GM12878 (cell line): ENCODE data around the gene ACYP2. TPM values are rescaled to one million over a fixed set of nuclear protein-coding genes. Genes with fewer than 3 reads are reported as not detected.

Experiments
- ATAC-seq: fragments of 200-7000 bp; cut with Tn5 transposase; 3 replicates; pipeline ENCODE4 v1.9.1; 2020; ENCODE audit warnings: mild to moderate bottlenecking, moderate library complexity
- BruUV-seq: library from RNA; stranded (reverse); fragments of 400-500 nt; replicated peaks from 2 replicates; lab custom pipeline; 2021; lab: Mats Ljungman, UMichigan
- CTCF ChIA-PET: fragments of 300-600 bp; sonication (Branson Sonifier 250); formaldehyde crosslinking; extraction: SDS; loops from one replicate; lab custom pipeline; 2021; ENCODE audit warnings: inconsistent platforms; lab: Yijun Ruan, JAX
- POLR2A ChIA-PET: fragments of 350-600 bp; formaldehyde crosslinking; extraction: SDS; loops from one replicate; lab custom pipeline; 2021; ENCODE audit warnings: inconsistent platforms; lab: Charles Lee
- RAD21 ChIA-PET: fragments of 300-600 bp; sonication (Branson Sonifier 250); formaldehyde crosslinking; loops from one replicate; lab custom pipeline; 2023; ENCODE audit warnings: antibody characterized with exemption; ENCODE audit not compliant: unreplicated experiment; lab: Charles Lee
- SMC1A ChIA-PET: fragments of 300-600 bp; sonication (Branson Sonifier 250); formaldehyde crosslinking; loops from one replicate; lab custom pipeline; 2023; ENCODE audit not compliant: unreplicated experiment, uncharacterized antibody; lab: Charles Lee
- DNase-seq: peaks from one replicate; pipeline ENCODE4 v3.0.0-alpha.2; 2011; ENCODE audit warnings: low read depth, low spot score
- FAIRE-seq: peaks from 3 replicates; lab custom pipeline; 2011; peaks lifted over from hg19 to GRCh38; lab: Jason Lieb, UNC
- H2AFZ ChIP-seq: 2 replicates; pipeline ENCODE4 v1.6.0; 2011; ENCODE audit warnings: low read depth, low read length, control low read depth; ENCODE audit not compliant: control insufficient read depth
- H3K27ac ChIP-seq: 2 replicates; pipeline ENCODE4 v1.5.1; 2011; ENCODE audit warnings: control low read depth; ENCODE audit not compliant: control insufficient read depth, insufficient read depth
- H3K27me3 ChIP-seq, 2 experiments: replicated peaks in 1 of 2; 2 replicates each; pipeline versions ENCODE4 v1.6.0 to v1.6.1; 2011; ENCODE audit warnings: low read length in 1 of 2; ENCODE audit not compliant: control insufficient read depth in 2 of 2, insufficient read depth in 2 of 2
- H3K36me3 ChIP-seq, 2 experiments: 2 replicates each; pipeline ENCODE4 v1.5.1; 2011; ENCODE audit warnings: low read length in 1 of 2; ENCODE audit not compliant: control insufficient read depth in 2 of 2, insufficient read depth in 2 of 2
- H3K4me1 ChIP-seq: 2 replicates; pipeline ENCODE4 v1.6.1; 2011; ENCODE audit warnings: mild to moderate bottlenecking, low read length, moderate library complexity, mixed read lengths; ENCODE audit not compliant: control insufficient read depth, insufficient read depth
- H3K4me2 ChIP-seq: 2 replicates; pipeline ENCODE4 v1.6.0; 2011; ENCODE audit warnings: control low read depth; ENCODE audit not compliant: control insufficient read depth, insufficient read depth
- H3K4me3 ChIP-seq: fragments of 200-600 bp; sonication (generic); 2 replicates; pipeline ENCODE4 v1.5.1; 2016
- H3K79me2 ChIP-seq: 2 replicates; pipeline ENCODE4 v1.6.0; 2011; ENCODE audit warnings: low read length; ENCODE audit not compliant: control insufficient read depth, insufficient read depth
- H3K9ac ChIP-seq: 2 replicates; pipeline ENCODE4 v1.8.0; 2011; ENCODE audit warnings: low read length, control low read depth, mixed read lengths; ENCODE audit not compliant: control insufficient read depth, insufficient read depth
- H3K9me3 ChIP-seq: replicated peaks from 3 replicates; pipeline ENCODE4 v1.5.1; 2011; ENCODE audit warnings: mild to moderate bottlenecking, low read length; ENCODE audit not compliant: control insufficient read depth, insufficient read depth
- H4K20me1 ChIP-seq: 2 replicates; pipeline ENCODE4 v1.6.0; 2011; ENCODE audit not compliant: control insufficient read depth, insufficient read depth
- MYB ChIP-seq: fragments of 150-350 bp; IDR thresholded peaks from 2 replicates; pipeline ENCODE4 v1.6.1; 2014; ENCODE audit warnings: mild to moderate bottlenecking, low read depth, low read length, borderline replicate concordance
- RELA ChIP-seq: fragments of 450-650 bp; IDR thresholded peaks from 2 replicates; pipeline ENCODE4 v1.8.0; 2014; ENCODE audit warnings: borderline replicate concordance; ENCODE audit not compliant: partially characterized antibody
- RUNX3 ChIP-seq: IDR thresholded peaks from 2 replicates; pipeline ENCODE4 v1.6.1; 2012; ENCODE audit warnings: low read length, inconsistent platforms
- TARDBP ChIP-seq: IDR thresholded peaks from 2 replicates; pipeline ENCODE4 v1.6.1; 2016; ENCODE audit warnings: borderline replicate concordance
- USF1 ChIP-seq: IDR thresholded peaks from 2 replicates; pipeline ENCODE4 v1.6.1; 2011; ENCODE audit warnings: borderline replicate concordance, low read depth, mild to moderate bottlenecking, moderate library complexity, mixed read lengths, low read length; ENCODE audit not compliant: insufficient read depth; ENCODE audit errors: extremely low read length
- USF2 ChIP-seq: IDR thresholded peaks from 2 replicates; pipeline ENCODE4 v1.6.1; 2011; ENCODE audit warnings: low read depth, low read length, improper control_type of control experiment, borderline replicate concordance
- WGBS: methylation state at CpG from one replicate; pipeline ENCODE4 v1.1.6; 2016; ENCODE audit warnings: low lambda C conversion rate; ENCODE audit not compliant: insufficient replicate concordance, insufficient coverage; ENCODE audit errors: missing lambda C conversion rate; 5-methylcytosine and 5-hydroxymethylcytosine counted together
- in situ Hi-C: fragments of 300-500 bp; cut with MboI; formaldehyde crosslinking; loops from 9 replicates; pipeline ENCODE4 v1.14.3; 2018; ENCODE audit warnings: mixed read lengths
- intact Hi-C: fragments of 100-400 bp; cut with micrococcal nuclease; formaldehyde crosslinking; loops from one replicate; pipeline ENCODE4 v1.14.2; 2022; ENCODE audit not compliant: unreplicated experiment
- polyA plus RNA-seq, 11 experiments: library from polyadenylated mRNA; depleted of rRNA in 4 of 11; unstranded in 6 of 11; stranded (reverse) in 5 of 11; fragments of >200 nt; fragmentation: Nextera tagmentation in 4 of 11; fragmentation: Illumina TruSeq in 1 of 11; extraction: Ambion mirVana in 4 of 11; extraction: Trizol in 1 of 11; gene quantifications; 1 replicate in 1 of 11; 2 replicates in 10 of 11; pipeline versions ENCODE4 v1.2.1 to v1.2.3, GENCODE V29; 2011 to 2016; ENCODE audit warnings: inconsistent platforms in 2 of 11, missing spikeins in 2 of 11, low read depth in 1 of 11
- total RNA-seq, 4 experiments: library from RNA; depleted of rRNA in 3 of 4; stranded (reverse); fragments of >200 nt in 3 of 4; fragmentation: Illumina TruSeq in 1 of 4; extraction: Trizol in 1 of 4; gene quantifications; 2 replicates each; pipeline versions ENCODE4 v1.2.1 to v1.2.3, GENCODE V29; 2013 to 2021

ACYP2 gene
- total and polyA plus RNA-seq, 10 of the 15 experiments (the other 5 are each of a cell fraction or from before 2014, with no cell fraction given): 4.2 to 16.3 (median 9.0) TPM

DNA sequence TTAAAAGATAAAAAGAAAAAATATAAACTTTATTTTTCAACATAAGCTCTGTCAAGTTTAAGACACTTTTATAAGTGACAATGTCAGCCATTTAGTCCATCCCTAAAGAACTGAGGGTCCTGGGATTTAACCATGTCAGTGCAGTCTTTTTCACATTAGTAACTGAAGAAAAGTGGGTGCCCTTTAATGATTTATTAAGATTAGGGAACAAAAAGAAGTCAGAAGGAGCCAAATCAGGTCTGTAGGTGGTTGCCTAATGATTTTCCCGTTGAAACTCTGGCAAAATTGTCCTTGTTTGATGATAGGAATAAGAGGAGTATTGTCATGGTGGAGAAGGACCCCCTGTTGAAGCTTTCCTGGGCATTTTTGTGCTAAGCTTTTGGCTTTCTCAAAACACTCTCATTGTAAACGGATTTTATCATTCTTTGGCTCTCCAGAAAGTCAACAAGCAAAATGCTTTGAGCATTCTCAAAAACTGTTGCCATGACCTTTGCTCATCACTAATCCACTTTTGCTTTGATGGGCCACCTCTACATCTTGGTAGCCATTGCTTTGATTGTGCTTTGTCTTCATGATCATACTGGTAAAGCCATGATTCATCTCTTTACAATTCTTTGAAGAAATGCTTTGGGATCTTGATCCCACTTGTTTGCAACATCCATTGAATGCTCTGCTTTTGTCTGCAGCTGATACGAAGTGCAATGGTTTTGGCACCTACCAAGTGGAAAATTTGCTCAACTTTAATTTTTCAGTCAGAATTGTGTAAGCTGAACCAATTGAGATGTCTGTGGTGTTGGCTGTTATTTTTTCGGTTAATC, 118.6 kb downstream of the ACYP2 start:
- ChIA-PET RAD21 (no interaction called here), CTCF (no interaction called here), POLR2A (interaction anchor here (0.6 kb wide), 1 partner anchor 174 kb away, joined by 4 read pairs; no protein-coding TSS in a partner anchor), SMC1A (interaction anchor here (1.1 kb wide), 1 partner anchor 31 kb away, joined by 3 read pairs; no protein-coding TSS in a partner anchor)
- no TSS peak for BruUV-seq
- Histone ChIP-seq H2AFZ (no peak overlapping the region), H3K9ac (no peak overlapping the region), H3K36me3 (no peaks in the 10 kb centered on the region), H3K9me3 (no peaks in the 10 kb centered on the region), H3K4me3 (no peak overlapping the region), H3K27ac (no peak overlapping the region), H3K4me1 (no peaks in the 10 kb centered on the region), H4K20me1 (no peaks in the 10 kb centered on the region), H3K27me3 (no peaks in the 10 kb centered on the region), H3K4me2 (no peak overlapping the region), H3K79me2 (no peaks in the 10 kb centered on the region)
- DNase-seq (no peak), FAIRE-seq (no peak), ATAC-seq (no peak)
- intact Hi-C loops: no loop called here
- TF ChIP-seq TARDBP (no peak), RELA (no peak), MYB (no peak), RUNX3 (no peak), USF2 (no peak), USF1 (no peak)
- 2% methylated on average over 4 of the region's 4 CpGs for whole genome bisulfite sequencing
- in situ Hi-C loops: no loop called here
